GM12878 (cell line): Measurements from ENCODE around the gene CACYBP. TPM values are rescaled to one million over a fixed set of nuclear protein-coding genes. Genes with fewer than 3 reads are reported as not detected.
A peak's percentile ranks its signal among the peaks of the same experiment; 100 is the strongest.

Experiments
- ATF7 ChIP-seq: fragments of 450-650 bp; IDR thresholded peaks from 2 replicates; pipeline ENCODE4 v1.6.1; 2016; ENCODE audit warnings: low read depth, mild to moderate bottlenecking
- BRCA1 ChIP-seq: IDR thresholded peaks from 2 replicates; pipeline ENCODE4 v1.6.1; 2011; ENCODE audit warnings: low read depth, low read length, improper control_type of control experiment
- CHD1 ChIP-seq: IDR thresholded peaks from 2 replicates; pipeline ENCODE4 v1.6.1; 2012; ENCODE audit warnings: low read depth, low read length, improper control_type of control experiment
- CHD2 ChIP-seq: IDR thresholded peaks from 2 replicates; pipeline ENCODE4 v1.6.1; 2011; ENCODE audit warnings: low read depth, low read length, improper control_type of control experiment, borderline replicate concordance
- CREB1 ChIP-seq: IDR thresholded peaks from 2 replicates; pipeline ENCODE4 v1.6.1; 2012; ENCODE audit warnings: low read depth, mild to moderate bottlenecking, inconsistent platforms
- CREM ChIP-seq: IDR thresholded peaks from 2 replicates; pipeline ENCODE4 v1.6.1; 2014; ENCODE audit warnings: antibody characterized with exemption, low read depth
- FOXK2 ChIP-seq: fragments of 450-650 bp; IDR thresholded peaks from 2 replicates; pipeline ENCODE4 v1.6.1; 2017; ENCODE audit warnings: mild to moderate bottlenecking, moderate library complexity
- IKZF1 ChIP-seq: fragments of 450-650 bp; conservative IDR thresholded peaks from 2 replicates; pipeline ENCODE4 v1.6.1; 2017; ENCODE audit warnings: antibody characterized with exemption, mild to moderate bottlenecking
- LARP7 ChIP-seq: fragments of 450-650 bp; IDR thresholded peaks from 2 replicates; pipeline ENCODE4 v1.6.1; 2017; ENCODE audit warnings: mild to moderate bottlenecking
- POLR2A ChIP-seq: IDR thresholded peaks from 2 replicates; pipeline ENCODE4 v1.6.1; 2011; ENCODE audit warnings: low read depth, mild to moderate bottlenecking, low read length
- RAD21 ChIP-seq: IDR thresholded peaks from 2 replicates; pipeline ENCODE4 v1.6.1; 2011; ENCODE audit warnings: mild to moderate bottlenecking, low read depth, low read length, moderate library complexity; ENCODE audit not compliant: insufficient read depth
- RAD51 ChIP-seq: fragments of 450-650 bp; IDR thresholded peaks from 2 replicates; pipeline ENCODE4 v1.6.1; 2016; ENCODE audit warnings: moderate library complexity, mild to moderate bottlenecking, inconsistent platforms
- RELB ChIP-seq: fragments of 450-650 bp; IDR thresholded peaks from 2 replicates; pipeline ENCODE4 v1.6.1; 2017; ENCODE audit warnings: low read depth, mild to moderate bottlenecking, moderate library complexity
- SMC3 ChIP-seq: IDR thresholded peaks from 2 replicates; pipeline ENCODE4 v1.6.1; 2011; ENCODE audit warnings: low read length, improper control_type of control experiment, borderline replicate concordance
- STAT1 ChIP-seq: fragments of 450-650 bp; conservative IDR thresholded peaks from 2 replicates; pipeline ENCODE4 v1.6.1; 2014; ENCODE audit warnings: antibody characterized with exemption, mild to moderate bottlenecking
- TARDBP ChIP-seq: IDR thresholded peaks from 2 replicates; pipeline ENCODE4 v1.6.1; 2016; ENCODE audit warnings: borderline replicate concordance
- TBL1XR1 ChIP-seq: IDR thresholded peaks from 2 replicates; pipeline ENCODE4 v1.6.1; 2012; ENCODE audit warnings: low read depth, low read length, improper control_type of control experiment
- ZNF207 ChIP-seq: fragments of 450-650 bp; IDR thresholded peaks from 2 replicates; pipeline ENCODE4 v1.6.1; 2014; ENCODE audit warnings: antibody characterized with exemption, mild to moderate bottlenecking, borderline replicate concordance
- ZNF217 ChIP-seq: fragments of 450-650 bp; IDR thresholded peaks from 2 replicates; pipeline ENCODE4 v1.6.1; 2017; ENCODE audit warnings: antibody characterized with exemption, mild to moderate bottlenecking
- ZNF384 ChIP-seq: IDR thresholded peaks from 2 replicates; pipeline ENCODE4 v1.6.1; 2012; ENCODE audit warnings: low read depth, mild to moderate bottlenecking, low read length, improper control_type of control experiment, borderline replicate concordance
- polyA plus RNA-seq, 11 experiments: library from polyadenylated mRNA; depleted of rRNA in 4 of 11; unstranded in 6 of 11; stranded (reverse) in 5 of 11; fragments of >200 nt; fragmentation: Nextera tagmentation in 4 of 11; fragmentation: Illumina TruSeq in 1 of 11; extraction: Ambion mirVana in 4 of 11; extraction: Trizol in 1 of 11; gene quantifications; 1 replicate in 1 of 11; 2 replicates in 10 of 11; pipeline versions ENCODE4 v1.2.1 to v1.2.3, GENCODE V29; 2011 to 2016; ENCODE audit warnings: inconsistent platforms in 2 of 11, missing spikeins in 2 of 11, low read depth in 1 of 11
- total RNA-seq, 4 experiments: library from RNA; depleted of rRNA in 3 of 4; stranded (reverse); fragments of >200 nt in 3 of 4; fragmentation: Illumina TruSeq in 1 of 4; extraction: Trizol in 1 of 4; gene quantifications; 2 replicates each; pipeline versions ENCODE4 v1.2.1 to v1.2.3, GENCODE V29; 2013 to 2021
- TF ChIP-seq, protein P1 (sequence below): fragments of 450-650 bp; IDR thresholded peaks from 2 replicates; pipeline ENCODE4 v1.6.1; 2018; ENCODE audit warnings: borderline replicate concordance, mild to moderate bottlenecking; ENCODE audit not compliant: partially characterized antibody
- TF ChIP-seq, protein P2 (sequence below): fragments of 450-650 bp; IDR thresholded peaks from 2 replicates; pipeline ENCODE4 v1.6.1; 2017; ENCODE audit warnings: mild to moderate bottlenecking, low read depth, inconsistent platforms; ENCODE audit not compliant: poor library complexity, severe bottlenecking
- TF ChIP-seq, protein P3 (sequence below): fragments of 450-650 bp; formaldehyde crosslinking; IDR thresholded peaks from 2 replicates; pipeline ENCODE4 v1.5.0; 2022; ENCODE audit warnings: mild to moderate bottlenecking, missing genetic modification characterization

The CACYBP gene
- total and polyA plus RNA-seq, 10 of the 15 experiments (the other 5 are each of a cell fraction or from before 2014, with no cell fraction given) = 77.7 to 488 (median 218) TPM

DNA sequence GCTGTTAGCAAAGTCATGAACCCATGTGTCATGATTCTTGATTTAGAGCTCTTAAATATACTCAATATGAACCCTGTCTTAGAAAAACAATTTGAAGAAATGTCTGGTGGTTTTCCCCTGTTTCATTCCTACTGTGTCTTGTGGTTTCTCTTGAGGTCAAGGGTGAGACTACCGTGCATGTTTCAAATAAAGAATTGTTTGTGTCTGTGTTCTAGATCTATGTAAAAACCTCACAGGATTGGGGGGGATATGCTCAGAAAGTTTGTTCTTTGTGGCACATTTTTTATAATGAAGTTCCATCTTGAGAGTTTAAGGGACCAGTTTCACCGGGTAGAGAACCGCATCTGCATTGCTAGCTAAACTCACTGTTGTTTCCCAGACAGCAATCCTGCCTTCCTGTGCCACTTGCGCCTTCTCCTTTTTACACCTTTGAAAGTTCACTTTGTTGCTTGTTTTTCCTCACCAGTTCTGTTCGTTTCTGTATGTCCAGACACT lies 30.9 kb upstream of the CACYBP start (continued):
- no peak for TF ChIP-seq TARDBP
- TF ChIP-seq POLR2A = no peak
- peak; percentile 49; the same call in 1 of the 2 replicates for TF ChIP-seq CREB1
- TF ChIP-seq, protein P1, sequence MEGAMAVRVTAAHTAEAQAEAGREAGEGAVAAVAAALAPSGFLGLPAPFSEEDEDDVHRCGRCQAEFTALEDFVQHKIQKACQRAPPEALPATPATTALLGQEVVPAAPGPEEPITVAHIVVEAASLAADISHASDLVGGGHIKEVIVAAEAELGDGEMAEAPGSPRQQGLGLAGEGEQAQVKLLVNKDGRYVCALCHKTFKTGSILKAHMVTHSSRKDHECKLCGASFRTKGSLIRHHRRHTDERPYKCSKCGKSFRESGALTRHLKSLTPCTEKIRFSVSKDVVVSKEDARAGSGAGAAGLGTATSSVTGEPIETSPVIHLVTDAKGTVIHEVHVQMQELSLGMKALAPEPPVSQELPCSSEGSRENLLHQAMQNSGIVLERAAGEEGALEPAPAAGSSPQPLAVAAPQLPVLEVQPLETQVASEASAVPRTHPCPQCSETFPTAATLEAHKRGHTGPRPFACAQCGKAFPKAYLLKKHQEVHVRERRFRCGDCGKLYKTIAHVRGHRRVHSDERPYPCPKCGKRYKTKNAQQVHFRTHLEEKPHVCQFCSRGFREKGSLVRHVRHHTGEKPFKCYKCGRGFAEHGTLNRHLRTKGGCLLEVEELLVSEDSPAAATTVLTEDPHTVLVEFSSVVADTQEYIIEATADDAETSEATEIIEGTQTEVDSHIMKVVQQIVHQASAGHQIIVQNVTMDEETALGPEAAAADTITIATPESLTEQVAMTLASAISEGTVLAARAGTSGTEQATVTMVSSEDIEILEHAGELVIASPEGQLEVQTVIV = no peak
- TF ChIP-seq CHD1 = no peak
- TF ChIP-seq, protein P2, sequence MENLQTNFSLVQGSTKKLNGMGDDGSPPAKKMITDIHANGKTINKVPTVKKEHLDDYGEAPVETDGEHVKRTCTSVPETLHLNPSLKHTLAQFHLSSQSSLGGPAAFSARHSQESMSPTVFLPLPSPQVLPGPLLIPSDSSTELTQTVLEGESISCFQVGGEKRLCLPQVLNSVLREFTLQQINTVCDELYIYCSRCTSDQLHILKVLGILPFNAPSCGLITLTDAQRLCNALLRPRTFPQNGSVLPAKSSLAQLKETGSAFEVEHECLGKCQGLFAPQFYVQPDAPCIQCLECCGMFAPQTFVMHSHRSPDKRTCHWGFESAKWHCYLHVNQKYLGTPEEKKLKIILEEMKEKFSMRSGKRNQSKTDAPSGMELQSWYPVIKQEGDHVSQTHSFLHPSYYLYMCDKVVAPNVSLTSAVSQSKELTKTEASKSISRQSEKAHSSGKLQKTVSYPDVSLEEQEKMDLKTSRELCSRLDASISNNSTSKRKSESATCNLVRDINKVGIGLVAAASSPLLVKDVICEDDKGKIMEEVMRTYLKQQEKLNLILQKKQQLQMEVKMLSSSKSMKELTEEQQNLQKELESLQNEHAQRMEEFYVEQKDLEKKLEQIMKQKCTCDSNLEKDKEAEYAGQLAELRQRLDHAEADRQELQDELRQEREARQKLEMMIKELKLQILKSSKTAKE = peak; percentile 99
- TF ChIP-seq RELB = peak; percentile 96
- TF ChIP-seq ZNF384 = no peak
- TF ChIP-seq FOXK2 = no peak
- TF ChIP-seq SMC3 = no peak; the same call in 1 of the 2 replicates
- peak; percentile 24; the same call in 1 of the 2 replicates for TF ChIP-seq ZNF217
- TF ChIP-seq STAT1 = no peak
- TF ChIP-seq ATF7 = peak; percentile 79
- no peak for TF ChIP-seq RAD21
- no peak for TF ChIP-seq RAD51
- TF ChIP-seq ZNF207 = no peak
- TF ChIP-seq LARP7 = no peak
- TF ChIP-seq, protein P3, sequence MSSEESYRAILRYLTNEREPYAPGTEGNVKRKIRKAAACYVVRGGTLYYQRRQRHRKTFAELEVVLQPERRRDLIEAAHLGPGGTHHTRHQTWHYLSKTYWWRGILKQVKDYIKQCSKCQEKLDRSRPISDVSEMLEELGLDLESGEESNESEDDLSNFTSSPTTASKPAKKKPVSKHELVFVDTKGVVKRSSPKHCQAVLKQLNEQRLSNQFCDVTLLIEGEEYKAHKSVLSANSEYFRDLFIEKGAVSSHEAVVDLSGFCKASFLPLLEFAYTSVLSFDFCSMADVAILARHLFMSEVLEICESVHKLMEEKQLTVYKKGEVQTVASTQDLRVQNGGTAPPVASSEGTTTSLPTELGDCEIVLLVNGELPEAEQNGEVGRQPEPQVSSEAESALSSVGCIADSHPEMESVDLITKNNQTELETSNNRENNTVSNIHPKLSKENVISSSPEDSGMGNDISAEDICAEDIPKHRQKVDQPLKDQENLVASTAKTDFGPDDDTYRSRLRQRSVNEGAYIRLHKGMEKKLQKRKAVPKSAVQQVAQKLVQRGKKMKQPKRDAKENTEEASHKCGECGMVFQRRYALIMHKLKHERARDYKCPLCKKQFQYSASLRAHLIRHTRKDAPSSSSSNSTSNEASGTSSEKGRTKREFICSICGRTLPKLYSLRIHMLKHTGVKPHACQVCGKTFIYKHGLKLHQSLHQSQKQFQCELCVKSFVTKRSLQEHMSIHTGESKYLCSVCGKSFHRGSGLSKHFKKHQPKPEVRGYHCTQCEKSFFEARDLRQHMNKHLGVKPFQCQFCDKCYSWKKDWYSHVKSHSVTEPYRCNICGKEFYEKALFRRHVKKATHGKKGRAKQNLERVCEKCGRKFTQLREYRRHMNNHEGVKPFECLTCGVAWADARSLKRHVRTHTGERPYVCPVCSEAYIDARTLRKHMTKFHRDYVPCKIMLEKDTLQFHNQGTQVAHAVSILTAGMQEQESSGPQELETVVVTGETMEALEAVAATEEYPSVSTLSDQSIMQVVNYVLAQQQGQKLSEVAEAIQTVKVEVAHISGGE = no peak
- no peak for TF ChIP-seq BRCA1
- peak; percentile 77 for TF ChIP-seq TBL1XR1
- peak; percentile 73 for TF ChIP-seq IKZF1
- TF ChIP-seq CREM = peak; percentile 68; the same call in 1 of the 2 replicates
- 0 out of 2 replicates have a peak, but pooled peaks have one; percentile 58 for TF ChIP-seq CHD2
